PFSK-1 (cell line): Measurements from ENCODE around the gene NPAS4. TPM values are rescaled to one million over a fixed set of nuclear protein-coding genes. Genes with fewer than 3 reads are reported as not detected.

Experiments used
- FOXP2 ChIP-seq: optimal IDR thresholded peaks from 2 replicates; pipeline ENCODE3; 2011; ENCODE audit warnings: borderline replicate concordance, control low read depth, inconsistent platforms; ENCODE audit not compliant: insufficient read depth; ENCODE audit errors: extremely low read length, extremely low read depth
- POLR2AphosphoS5 ChIP-seq: IDR thresholded peaks from 2 replicates; pipeline ENCODE4 v1.6.1; 2012; ENCODE audit warnings: low read depth, mild to moderate bottlenecking, control low read depth, low read length, moderate library complexity
- REST ChIP-seq, 2 experiments: IDR thresholded peaks; 2 replicates each; pipeline versions ENCODE4 v1.6.1 to v1.8.0; 2011 to 2012; ENCODE audit warnings: low read depth in 2 of 2, low read length in 2 of 2, control low read depth in 1 of 2, inconsistent platforms in 1 of 2, mild to moderate bottlenecking in 1 of 2, moderate library complexity in 1 of 2; ENCODE audit not compliant: insufficient read depth in 1 of 2
- SIN3A ChIP-seq: IDR thresholded peaks from 2 replicates; pipeline ENCODE4 v1.6.1; 2012; ENCODE audit warnings: mild to moderate bottlenecking, low read length, moderate library complexity, borderline replicate concordance; ENCODE audit not compliant: insufficient read depth
- TAF1 ChIP-seq: IDR thresholded peaks from 2 replicates; pipeline ENCODE4 v1.6.1; 2012; ENCODE audit warnings: low read length, control low read depth, borderline replicate concordance; ENCODE audit not compliant: insufficient read depth
- polyA plus RNA-seq: library from polyadenylated mRNA; unstranded; fragments of >200 nt; gene quantifications from one replicate; pipeline ENCODE4 v1.2.1, GENCODE V29; 2012; ENCODE audit warnings: low read depth, missing spikeins; ENCODE audit not compliant: insufficient read length

The NPAS4 gene
- not detected for polyA plus RNA-seq

GRCh38 chr11:66420671-66421476, at the start of gene NPAS4:
NPAS4 (plus strand) TSS chr11:66421035; CDS start chr11:66421180, 145 bp downstream.
- TF ChIP-seq FOXP2: no peak
- no peak for TF ChIP-seq TAF1
- TF ChIP-seq SIN3A: no peak
- no peak for TF ChIP-seq POLR2AphosphoS5
- TF ChIP-seq REST (IDR thresholded peaks at IDR 0.05; ENCODE audit: insufficient read depth in 1 of 2, low read depth in 2 of 2, low read length in 2 of 2): no peak

DNA sequence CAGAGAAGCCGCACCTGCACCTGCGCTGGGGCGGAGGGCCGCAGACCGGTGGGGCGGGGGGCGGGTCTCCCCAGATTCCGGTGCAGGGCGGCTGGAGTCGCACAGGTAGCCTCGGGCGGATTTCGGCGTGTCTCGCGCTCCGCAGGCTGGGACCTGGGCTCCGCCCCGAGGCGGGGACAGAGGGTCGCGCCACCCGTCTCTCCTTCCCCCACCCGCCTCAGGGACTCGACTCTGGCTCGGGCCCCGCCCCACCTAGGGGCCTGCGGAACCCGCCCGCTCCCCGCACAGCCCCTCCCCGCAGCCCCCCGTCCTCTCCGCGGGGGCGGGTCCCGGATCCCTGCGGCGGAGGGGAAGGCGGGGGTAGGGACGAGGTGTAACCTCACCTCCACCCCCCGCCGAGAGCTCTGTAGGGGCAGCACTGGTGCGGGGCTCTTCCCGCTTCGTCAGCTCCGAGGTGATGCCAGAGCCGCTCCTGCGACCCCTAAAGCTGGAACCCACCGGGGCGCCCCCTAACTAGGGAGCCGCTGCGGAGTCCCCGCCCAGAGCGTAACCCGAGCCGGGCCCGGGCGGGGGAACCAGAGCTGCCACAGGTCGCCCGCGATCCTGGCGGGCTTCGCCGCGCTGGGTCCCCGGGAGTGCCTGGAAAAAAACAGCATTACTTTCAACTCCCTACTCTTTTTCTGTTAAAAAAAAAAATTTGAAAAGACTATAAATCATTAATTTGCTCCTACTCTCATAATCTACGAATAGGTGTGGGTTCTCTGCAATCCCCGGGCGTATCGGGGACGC, 49.0 kb upstream of the NPAS4 start, which contains the start of gene SLC29A2:
Gene SLC29A2 (minus strand): TSS at position 134 of the 789 bp plus-strand sequence. CDS start 169 bp downstream, outside the sequence.
- TF ChIP-seq POLR2AphosphoS5: peak; percentile 28; the same call in 1 of the 2 replicates
- TF ChIP-seq FOXP2: no peak
- no peak for TF ChIP-seq SIN3A
- no peak for TF ChIP-seq REST (IDR thresholded peaks at IDR 0.05; ENCODE audit: insufficient read depth in 1 of 2, low read depth in 2 of 2, low read length in 2 of 2)

DNA sequence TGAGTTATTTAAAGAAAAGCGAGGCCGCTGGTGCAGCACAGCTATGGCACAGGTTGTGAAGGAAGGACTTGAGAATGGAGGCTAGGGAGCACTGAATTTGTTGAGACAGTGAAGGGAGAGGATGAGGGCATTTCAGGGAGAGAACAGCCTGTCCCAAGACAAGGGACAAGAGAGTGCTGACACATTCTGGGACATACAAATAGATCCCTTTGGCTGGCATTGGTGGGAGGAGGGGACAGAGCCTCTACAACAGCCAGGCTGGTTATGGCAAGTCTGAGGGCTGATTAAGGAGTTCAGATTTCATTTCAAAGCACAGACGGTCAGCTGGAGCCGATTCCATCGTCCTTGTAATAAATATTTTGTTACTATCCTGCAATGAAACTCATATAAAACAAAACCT, 47.6 kb upstream of the NPAS4 start:
- no peak for TF ChIP-seq REST (IDR thresholded peaks at IDR 0.05; ENCODE audit: insufficient read depth in 1 of 2, low read depth in 2 of 2, low read length in 2 of 2)
- no peak for TF ChIP-seq TAF1

GRCh38 chr11:66386171-66387069, 34.4 kb upstream of the NPAS4 start:
- peak in 1 of 2 experiments; percentile 64; a peak in 1 of 4 replicates for TF ChIP-seq REST (IDR thresholded peaks at IDR 0.05; ENCODE audit: insufficient read depth in 1 of 2, low read depth in 2 of 2, low read length in 2 of 2)
- TF ChIP-seq TAF1: no peak
- no peak for TF ChIP-seq FOXP2
- TF ChIP-seq SIN3A: no peak
